Upper lobe of left lung (tissue), 4 donors: ENCODE data around the gene GPR162.

Experiments
- EP300 ChIP-seq, 4 donors: sonication (generic); formaldehyde crosslinking; IDR thresholded peaks; one replicate each; pipeline ENCODE4 v1.5.1; 2017; ENCODE audit warnings: antibody characterized with exemption in 4 of 4, control low read depth in 2 of 4
- POLR2A ChIP-seq, 4 donors: fragments of 450-650 bp; IDR thresholded peaks; one replicate each; pipeline ENCODE4 v1.5.1; 2016 to 2017; ENCODE audit warnings: antibody characterized with exemption in 4 of 4, mild to moderate bottlenecking in 2 of 4
- POLR2AphosphoS5 ChIP-seq, 2 donors: sonication (generic); formaldehyde crosslinking; IDR thresholded peaks; one replicate each; pipeline ENCODE4 v1.5.1; 2017; ENCODE audit warnings: antibody characterized with exemption in 2 of 2

DNA sequence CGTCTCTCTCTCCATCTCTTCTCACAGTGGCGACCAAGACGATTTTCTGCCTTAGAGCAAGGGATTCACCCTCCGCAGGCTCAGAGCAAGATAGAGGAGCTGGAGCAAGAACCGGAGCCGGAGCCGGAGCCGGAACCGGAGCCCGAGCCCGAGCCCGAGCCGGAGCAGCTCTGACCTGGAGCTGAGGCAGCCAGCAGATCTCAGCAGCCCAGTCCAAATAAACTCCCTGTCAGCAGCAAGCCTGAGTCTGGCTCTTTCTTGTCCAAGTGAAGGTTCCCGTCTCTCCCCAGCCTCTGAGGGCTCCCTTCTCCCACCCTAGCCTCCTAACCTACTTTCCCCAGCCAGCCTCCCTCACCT lies 43.4 kb upstream of the GPR162 start:
- no peak for TF ChIP-seq POLR2AphosphoS5 (IDR thresholded peaks at IDR 0.05)
- no peak for TF ChIP-seq POLR2A (IDR thresholded peaks at IDR 0.05)
- TF ChIP-seq EP300 (IDR thresholded peaks at IDR 0.05) = no peak
